ENCODE results near the gene MYBBP1A. TPM values are rescaled to one million over a fixed set of nuclear protein-coding genes. Genes with fewer than 3 reads are reported as not detected.

The MYBBP1A gene
- total and polyA plus RNA-seq, 2 of the 4 experiments (the other 2 are of a cell fraction), result 22.6 to 45.9 TPM

DNA sequence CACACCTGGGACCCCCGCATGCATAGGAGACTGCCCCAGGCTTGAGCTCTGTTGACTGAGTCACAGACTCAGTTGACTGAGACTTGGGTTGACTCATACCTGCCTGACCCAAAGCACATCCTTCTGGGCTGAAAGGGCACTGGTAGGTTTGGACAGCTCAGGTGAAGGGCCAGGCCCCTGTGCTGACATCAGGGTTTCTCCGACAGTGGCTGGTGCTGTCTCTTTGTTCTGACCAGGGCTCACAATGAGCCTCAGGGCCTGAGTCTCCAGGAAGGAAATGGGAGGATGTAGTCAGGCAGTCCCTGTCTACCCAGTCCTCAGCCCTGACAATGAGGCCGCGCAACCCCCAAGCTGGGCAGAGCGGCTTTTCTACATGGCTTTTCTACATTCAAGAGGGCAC lies 50.0 kb downstream of the MYBBP1A start:
- no peaks in the 10 kb centered on the region for H3K9me1 ChIP-seq (ENCODE audit: insufficient read depth, low read length)
- H3K4ac ChIP-seq (ENCODE audit: low read depth, low read length), result no peak overlapping the region
- H2BK15ac ChIP-seq (ENCODE audit: low read depth, low read length), result no peak overlapping the region
- dilution Hi-C loops (cut with HindIII; ENCODE audit: low sequenced_read_pairs, unreplicated experiment) (no loop called here), in situ Hi-C loops (cut with MboI; ENCODE audit: low sequenced_read_pairs) (no loop called here), intact Hi-C loops (cut with micrococcal nuclease) (no loop called here)
- whole genome bisulfite sequencing, 2 experiments (ENCODE audit: extremely low coverage in 2 of 2, insufficient read length in 1 of 2), result 100% methylated on average over 1 of the region's 5 CpGs; no CpG with 5 or more reads in 1 of the 2 experiments
- no peak overlapping the region for H2AFZ ChIP-seq (replicated peaks; ENCODE audit: low read length, poor library complexity)
- H3K56ac ChIP-seq (ENCODE audit: extremely low read depth, insufficient read depth, low read length), result no peak overlapping the region
- no peak for DNase-seq
- no peak overlapping the region for H2AK5ac ChIP-seq (ENCODE audit: low read depth, low read length)
- no TSS peak for BruUV-seq (replicated peaks)
- POLR2A ChIA-PET (ENCODE audit: unreplicated experiment), result no interaction called here
- H2AK9ac ChIP-seq (replicated peaks; ENCODE audit: low read depth, low read length, poor library complexity), result peak overlapping the region; percentile 28
- no peak overlapping the region for H4K91ac ChIP-seq (ENCODE audit: insufficient read depth, low read depth, low read length)
- no peak for ATAC-seq (ENCODE audit: low read depth)
- H3K27me3 ChIP-seq (ENCODE audit: control insufficient read depth, insufficient read depth, low read length), result peaks cover 46% of the 10 kb centered on the region
- no peak overlapping the region for H3K23ac ChIP-seq (ENCODE audit: low read depth, low read length)
- H4K8ac ChIP-seq (ENCODE audit: low read depth in 2 of 2, low read length in 2 of 2), result no peak overlapping the region
- H3K4me1 ChIP-seq (ENCODE audit: control insufficient read depth, insufficient read depth, low read length), result no peaks in the 10 kb centered on the region
- H3K27ac ChIP-seq (ENCODE audit: insufficient read depth, low read length), result no peak overlapping the region
- no peak overlapping the region for H3K4me3 ChIP-seq (ENCODE audit: insufficient read depth, low read depth, low read length)
- no peaks in the 10 kb centered on the region for H4K20me1 ChIP-seq (ENCODE audit: insufficient read depth, low read length)
- no peak overlapping the region for H3K14ac ChIP-seq (replicated peaks; ENCODE audit: low read depth, low read length)
- TF ChIP-seq CEBPB (IDR thresholded peaks at IDR 0.05; ENCODE audit: low read depth, low read length) (no peak), RAD21 (IDR thresholded peaks at IDR 0.05; ENCODE audit: low read length) (no peak), RFX5 (IDR thresholded peaks at IDR 0.05; ENCODE audit: low read depth, low read length) (no peak), NFE2L2 (IDR thresholded peaks at IDR 0.05; ENCODE audit: low read depth, low read length) (no peak), BHLHE40 (IDR thresholded peaks at IDR 0.05; ENCODE audit: low read depth, low read length) (no peak), MAZ (IDR thresholded peaks at IDR 0.05; ENCODE audit: borderline replicate concordance, low read depth, low read length) (no peak), POLR2A (IDR thresholded peaks at IDR 0.05; ENCODE audit: low read depth, low read length) (no peak), MXI1 (IDR thresholded peaks at IDR 0.05; ENCODE audit: borderline replicate concordance, low read depth, low read length) (no peak), FOS (IDR thresholded peaks at IDR 0.05; ENCODE audit: low read depth, low read length) (no peak), CHD1 (IDR thresholded peaks at IDR 0.05; ENCODE audit: low read depth, low read length) (no peak)
- TF ChIP-seq, protein P1, sequence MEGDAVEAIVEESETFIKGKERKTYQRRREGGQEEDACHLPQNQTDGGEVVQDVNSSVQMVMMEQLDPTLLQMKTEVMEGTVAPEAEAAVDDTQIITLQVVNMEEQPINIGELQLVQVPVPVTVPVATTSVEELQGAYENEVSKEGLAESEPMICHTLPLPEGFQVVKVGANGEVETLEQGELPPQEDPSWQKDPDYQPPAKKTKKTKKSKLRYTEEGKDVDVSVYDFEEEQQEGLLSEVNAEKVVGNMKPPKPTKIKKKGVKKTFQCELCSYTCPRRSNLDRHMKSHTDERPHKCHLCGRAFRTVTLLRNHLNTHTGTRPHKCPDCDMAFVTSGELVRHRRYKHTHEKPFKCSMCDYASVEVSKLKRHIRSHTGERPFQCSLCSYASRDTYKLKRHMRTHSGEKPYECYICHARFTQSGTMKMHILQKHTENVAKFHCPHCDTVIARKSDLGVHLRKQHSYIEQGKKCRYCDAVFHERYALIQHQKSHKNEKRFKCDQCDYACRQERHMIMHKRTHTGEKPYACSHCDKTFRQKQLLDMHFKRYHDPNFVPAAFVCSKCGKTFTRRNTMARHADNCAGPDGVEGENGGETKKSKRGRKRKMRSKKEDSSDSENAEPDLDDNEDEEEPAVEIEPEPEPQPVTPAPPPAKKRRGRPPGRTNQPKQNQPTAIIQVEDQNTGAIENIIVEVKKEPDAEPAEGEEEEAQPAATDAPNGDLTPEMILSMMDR (conservative IDR thresholded peaks at IDR 0.05; ENCODE audit: low read depth, low read length), result no peak
- TF ChIP-seq, protein P2, sequence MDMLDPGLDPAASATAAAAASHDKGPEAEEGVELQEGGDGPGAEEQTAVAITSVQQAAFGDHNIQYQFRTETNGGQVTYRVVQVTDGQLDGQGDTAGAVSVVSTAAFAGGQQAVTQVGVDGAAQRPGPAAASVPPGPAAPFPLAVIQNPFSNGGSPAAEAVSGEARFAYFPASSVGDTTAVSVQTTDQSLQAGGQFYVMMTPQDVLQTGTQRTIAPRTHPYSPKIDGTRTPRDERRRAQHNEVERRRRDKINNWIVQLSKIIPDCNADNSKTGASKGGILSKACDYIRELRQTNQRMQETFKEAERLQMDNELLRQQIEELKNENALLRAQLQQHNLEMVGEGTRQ (IDR thresholded peaks at IDR 0.05; ENCODE audit: low read depth, low read length), result no peak
- TF ChIP-seq, protein P3, sequence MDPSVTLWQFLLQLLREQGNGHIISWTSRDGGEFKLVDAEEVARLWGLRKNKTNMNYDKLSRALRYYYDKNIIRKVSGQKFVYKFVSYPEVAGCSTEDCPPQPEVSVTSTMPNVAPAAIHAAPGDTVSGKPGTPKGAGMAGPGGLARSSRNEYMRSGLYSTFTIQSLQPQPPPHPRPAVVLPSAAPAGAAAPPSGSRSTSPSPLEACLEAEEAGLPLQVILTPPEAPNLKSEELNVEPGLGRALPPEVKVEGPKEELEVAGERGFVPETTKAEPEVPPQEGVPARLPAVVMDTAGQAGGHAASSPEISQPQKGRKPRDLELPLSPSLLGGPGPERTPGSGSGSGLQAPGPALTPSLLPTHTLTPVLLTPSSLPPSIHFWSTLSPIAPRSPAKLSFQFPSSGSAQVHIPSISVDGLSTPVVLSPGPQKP (IDR thresholded peaks at IDR 0.05; ENCODE audit: borderline replicate concordance, low read depth, low read length), result no peak
- no peaks in the 10 kb centered on the region for H3K36me3 ChIP-seq (ENCODE audit: control insufficient read depth, insufficient read depth, low read length)
- no peaks in the 10 kb centered on the region for H3K9me3 ChIP-seq (ENCODE audit: control insufficient read depth, insufficient read depth, low read length)
- CTCF ChIA-PET, result no interaction called here
- no peak overlapping the region for H2BK120ac ChIP-seq (ENCODE audit: low read depth, low read length)
- no peak overlapping the region for H4K5ac ChIP-seq (ENCODE audit: low read depth, low read length)
- H2BK20ac ChIP-seq (ENCODE audit: low read depth, low read length), result no peak overlapping the region
- no peaks in the 10 kb centered on the region for H3K79me1 ChIP-seq (ENCODE audit: low read depth in 1 of 2, low read length in 2 of 2)
- H3K18ac ChIP-seq (ENCODE audit: low read depth, low read length), result no peak overlapping the region
- no peak overlapping the region for H3K4me2 ChIP-seq (ENCODE audit: low read depth, low read length)
- H3K9ac ChIP-seq (ENCODE audit: low read depth, low read length), result no peak overlapping the region
- no peak overlapping the region for H2BK5ac ChIP-seq (ENCODE audit: low read depth, low read length, poor library complexity, severe bottlenecking)
